GM19463 (cell line): Measurements from ENCODE around the gene SIRPB2.

Experiments used
- ATAC-seq: cut with Tn5 transposase; IDR thresholded peaks from one replicate; pipeline ENCODE4 v1.9.1; 2021; ENCODE audit warnings: mild to moderate bottlenecking, moderate library complexity; ENCODE audit not compliant: unreplicated experiment

The SIRPB2 gene

DNA sequence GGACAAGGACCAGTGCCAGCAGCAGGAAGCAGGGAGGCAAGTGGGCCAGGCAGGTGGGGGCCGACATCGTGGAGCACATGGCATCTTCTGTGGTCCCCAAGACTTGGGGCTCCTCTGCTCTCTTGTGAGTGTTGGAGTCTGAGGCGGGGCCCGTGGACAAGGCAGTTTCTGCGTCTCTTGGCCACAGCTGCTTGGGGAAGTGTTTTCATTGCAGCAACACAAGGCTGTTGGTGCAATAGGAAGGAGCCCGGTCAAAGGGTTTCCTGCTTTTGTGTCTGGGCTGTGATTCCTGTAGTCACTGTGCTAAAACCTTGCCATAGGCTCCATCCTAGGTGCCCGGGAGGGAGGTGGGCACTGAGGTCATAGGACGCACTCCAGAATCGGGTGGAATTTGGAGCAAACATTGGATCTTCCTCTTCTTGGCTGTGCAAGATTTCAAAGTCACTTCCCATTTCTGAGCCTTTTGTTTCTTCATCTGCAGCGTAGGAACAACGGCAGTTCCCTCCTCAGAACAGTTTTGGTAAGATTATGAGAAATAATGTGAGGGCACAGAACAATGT lies at the start of gene SIRPB2:
SIRPB2 (minus strand) TSS at position 140 of the 560 bp plus-strand sequence; CDS start at position 79, 61 bp downstream.
- no peak for ATAC-seq

- no peak for ATAC-seq
Measured at GRCh38 chr20:1539816-1540419, 48.7 kb upstream of the SIRPB2 start.

GRCh38 chr20:1538655-1539054 lies 47.4 kb upstream of the SIRPB2 start:
- ATAC-seq: no peak

GRCh38 chr20:1537731-1538058 lies 46.5 kb upstream of the SIRPB2 start:
- no peak for ATAC-seq

DNA sequence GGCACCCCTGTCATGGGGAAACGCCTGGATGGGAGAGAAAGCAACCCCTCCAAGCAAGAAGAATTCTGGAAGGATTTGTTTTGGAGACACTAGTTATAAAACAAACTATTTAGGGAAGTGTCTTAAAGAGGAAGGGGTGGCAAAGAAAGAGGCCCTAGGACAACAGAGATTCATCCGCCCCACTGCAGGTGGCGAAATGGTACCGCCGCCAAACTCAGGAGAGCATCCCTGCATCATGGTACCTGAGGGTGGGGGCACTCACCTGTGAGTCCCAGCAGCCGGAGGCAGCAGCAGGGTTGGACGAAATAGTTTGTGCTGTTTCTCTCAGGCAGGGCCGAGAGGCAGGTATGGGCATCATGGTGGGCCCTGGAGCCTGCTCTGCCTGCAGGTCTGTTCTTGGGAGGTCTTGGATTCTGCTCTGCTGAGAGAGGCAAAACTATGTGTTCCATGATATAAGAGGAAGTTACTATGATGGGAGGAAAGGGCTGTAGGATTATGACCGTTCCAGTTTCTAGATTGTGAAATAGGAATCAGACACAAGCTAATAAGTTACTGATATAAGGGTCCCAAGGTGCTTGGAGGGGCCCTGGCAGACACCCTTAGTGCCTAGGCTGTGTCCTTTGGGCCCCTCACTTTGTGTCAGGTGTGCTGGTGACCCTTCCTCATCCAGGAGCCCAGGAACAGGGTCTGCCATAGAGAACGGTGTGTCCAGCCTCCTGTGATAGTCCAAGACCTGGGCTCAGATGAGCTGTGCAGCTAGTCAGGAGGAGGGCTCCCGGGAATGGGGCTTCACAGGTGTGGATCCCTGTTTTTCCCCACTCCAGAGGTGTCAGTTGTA lies 45.9 kb upstream of the SIRPB2 start:
- no peak for ATAC-seq

- ATAC-seq: peak; percentile 92
Measured at GRCh38 chr20:1535420-1536175, 44.4 kb upstream of the SIRPB2 start.

DNA sequence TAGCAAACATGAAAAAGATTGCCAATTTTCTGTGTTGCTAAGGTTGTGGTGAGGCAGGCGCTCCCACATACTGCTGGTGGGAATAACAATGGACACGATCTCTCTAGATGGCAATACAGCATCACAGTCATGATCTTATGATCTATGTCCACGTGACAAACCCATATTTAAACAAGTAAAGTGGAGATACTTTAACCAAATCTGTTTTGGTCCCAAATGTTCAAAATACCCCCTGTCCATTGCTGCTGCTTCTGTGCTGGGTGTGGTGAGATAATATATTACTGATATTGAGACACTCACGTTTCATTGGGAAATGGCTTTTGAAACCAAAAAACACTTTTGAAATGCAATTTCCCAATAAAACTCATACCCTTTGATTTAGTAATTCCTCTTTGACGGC lies 43.3 kb upstream of the SIRPB2 start:
- no peak for ATAC-seq

DNA sequence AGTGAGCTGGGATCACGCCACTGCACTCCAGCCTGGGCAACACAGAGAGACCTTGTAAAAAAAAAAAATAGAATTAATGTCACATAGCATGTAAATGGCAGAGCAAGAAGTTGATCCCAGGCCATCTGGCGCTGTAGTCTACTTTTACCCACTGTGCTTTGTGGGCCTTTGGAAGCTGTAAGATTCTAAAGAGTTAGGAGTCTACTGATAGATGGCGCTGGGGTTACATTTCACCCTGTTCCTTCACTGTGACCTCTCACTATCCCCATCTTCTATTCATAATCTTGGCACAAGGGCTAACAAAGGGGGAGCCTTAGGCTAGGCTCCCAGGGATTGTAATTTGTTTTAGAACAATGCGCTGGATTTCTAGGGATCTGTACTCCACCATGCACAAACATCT lies 41.8 kb upstream of the SIRPB2 start:
- ATAC-seq: no peak

- no peak for ATAC-seq
Measured at GRCh38 chr20:1528811-1529210, 37.6 kb upstream of the SIRPB2 start.

DNA sequence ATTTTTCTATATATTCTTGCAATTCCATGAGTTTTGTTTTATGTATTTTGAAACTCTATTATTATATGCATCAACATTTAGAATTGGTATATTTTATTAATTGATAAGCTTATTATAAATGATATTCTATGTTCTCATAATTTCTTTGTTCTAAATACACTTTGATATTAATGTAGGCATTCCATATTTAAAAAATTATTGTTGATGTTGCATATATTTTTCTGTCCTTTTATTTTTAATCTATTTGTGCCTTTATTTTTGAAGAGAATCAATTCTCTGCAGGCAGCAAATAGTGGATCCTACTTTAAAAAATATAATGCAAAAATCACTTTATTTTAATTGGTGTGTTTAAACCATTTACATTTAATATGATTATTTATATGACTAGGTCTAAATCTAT lies 36.7 kb upstream of the SIRPB2 start:
- no peak for ATAC-seq

DNA sequence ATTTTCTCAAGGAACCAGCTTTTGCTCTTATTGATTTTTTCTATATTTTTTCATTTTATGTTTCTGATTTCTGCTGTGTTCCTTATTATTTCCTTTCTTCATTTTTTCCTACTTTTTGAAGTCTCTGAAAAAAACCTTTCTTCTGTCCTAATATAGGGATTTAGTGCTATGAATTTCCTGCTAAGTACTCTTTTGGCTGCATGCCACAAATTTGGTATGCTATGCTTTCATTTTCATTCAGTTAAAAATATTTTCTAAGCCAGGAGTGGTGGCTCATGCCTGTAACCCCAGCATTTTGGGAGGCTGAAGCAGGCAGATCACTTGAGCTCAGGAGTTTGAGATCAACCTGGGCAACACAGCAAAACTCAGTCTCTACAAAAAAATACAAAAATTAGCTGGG lies 35.7 kb upstream of the SIRPB2 start:
- ATAC-seq: no peak

DNA sequence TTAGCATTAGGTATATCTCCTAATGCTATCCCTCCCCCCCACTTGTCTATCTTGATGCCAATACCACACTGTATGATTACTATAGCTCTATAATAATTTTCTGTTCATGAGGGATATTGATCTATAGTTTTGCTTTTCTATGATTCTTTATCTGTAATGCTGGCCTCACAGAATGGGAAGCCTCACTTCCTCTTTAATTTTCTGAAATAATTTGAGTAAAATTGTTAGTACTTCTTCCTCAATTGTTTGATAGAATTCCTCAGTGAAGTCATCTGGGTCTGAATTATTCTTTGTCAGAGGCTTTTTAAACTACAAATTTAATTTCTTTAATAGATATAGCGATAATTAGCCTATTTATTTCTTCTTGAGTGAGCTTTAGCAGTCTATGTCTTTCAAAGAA lies 35.1 kb upstream of the SIRPB2 start:
- ATAC-seq: no peak

GRCh38 chr20:1524004-1524403 lies 32.8 kb upstream of the SIRPB2 start:
- no peak for ATAC-seq

GRCh38 chr20:1517010-1517409 lies 25.8 kb upstream of the SIRPB2 start:
- ATAC-seq: no peak

GRCh38 chr20:1513801-1514200 lies 22.6 kb upstream of the SIRPB2 start:
- ATAC-seq: no peak

DNA sequence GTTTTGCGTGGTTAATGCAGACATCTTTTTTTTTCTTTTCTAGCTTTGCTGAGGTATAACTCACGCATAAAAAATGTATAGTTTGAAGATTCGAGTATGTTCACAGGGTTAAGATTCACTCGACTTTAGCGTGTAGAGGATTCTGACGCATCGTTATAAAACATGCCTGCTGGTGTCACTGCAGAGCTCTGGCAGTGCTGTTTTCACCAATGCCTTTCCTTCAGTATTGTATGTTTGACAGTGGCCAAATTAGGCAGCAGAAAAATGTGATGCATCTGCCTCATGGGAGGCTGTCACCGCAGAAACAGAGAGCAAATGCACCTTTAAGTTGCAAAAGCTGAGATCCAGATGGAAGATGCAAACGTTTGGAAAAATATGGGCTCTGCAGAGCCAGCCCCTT lies 18.0 kb upstream of the SIRPB2 start:
- no peak for ATAC-seq

DNA sequence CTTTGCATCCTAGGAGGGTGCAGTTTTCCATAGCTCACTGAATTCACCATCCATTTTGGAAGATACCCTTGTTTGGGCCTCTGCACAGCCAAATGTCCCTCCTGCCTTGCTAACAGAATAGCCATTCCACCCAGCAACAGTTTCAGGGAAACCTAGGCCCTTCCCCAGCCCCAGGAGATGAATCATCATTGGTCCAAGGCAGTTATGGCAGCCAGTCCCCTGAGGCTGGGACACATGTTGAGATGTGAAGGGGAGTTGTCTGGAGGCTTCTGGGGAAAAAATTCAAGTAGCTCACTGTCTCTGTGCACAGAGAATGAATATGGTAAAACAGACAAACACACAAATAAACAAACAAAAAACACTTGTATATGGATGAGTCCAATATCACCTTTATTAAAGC lies 17.4 kb upstream of the SIRPB2 start:
- no peak for ATAC-seq

- ATAC-seq: no peak
Measured at GRCh38 chr20:1507276-1507675, 16.1 kb upstream of the SIRPB2 start.

DNA sequence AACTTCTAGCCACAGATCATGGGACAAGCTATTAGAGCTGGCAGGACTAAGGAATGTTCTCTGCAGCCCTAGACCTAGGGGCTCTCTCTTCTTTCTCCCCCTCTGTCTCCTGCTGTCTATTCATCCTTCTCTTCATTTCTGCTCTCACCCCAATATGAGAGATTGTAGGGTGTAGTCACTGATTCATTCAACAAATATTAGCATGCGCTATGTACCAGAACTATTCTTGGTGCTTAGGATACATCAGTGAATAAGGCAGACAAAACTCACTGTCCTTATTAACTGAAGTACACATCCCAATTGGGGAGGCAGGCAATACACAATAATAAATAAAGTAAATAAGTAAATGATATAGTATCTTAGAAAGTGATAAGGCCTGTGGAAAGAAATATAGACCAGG lies 14.7 kb upstream of the SIRPB2 start:
- ATAC-seq: no peak

DNA sequence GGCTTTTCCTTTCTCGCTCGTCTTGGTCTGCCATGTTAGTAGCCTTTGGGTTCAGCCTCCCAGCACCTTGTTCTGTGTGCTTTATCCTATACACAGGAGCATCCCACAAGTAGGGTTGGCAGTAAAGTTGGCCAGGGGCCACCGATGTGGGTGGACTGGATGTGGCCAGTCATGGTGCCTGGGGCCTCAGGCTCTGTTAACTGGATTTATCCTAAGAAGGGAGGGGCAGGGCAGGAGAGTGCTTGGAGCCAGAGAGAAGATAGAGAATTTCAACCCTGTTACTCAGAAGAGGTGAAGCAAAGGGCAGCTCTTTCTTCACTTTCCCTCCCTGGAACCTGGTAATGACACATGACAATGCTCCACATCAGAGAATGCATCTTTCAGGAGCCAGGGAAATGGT lies 14.1 kb upstream of the SIRPB2 start:
- no peak for ATAC-seq

DNA sequence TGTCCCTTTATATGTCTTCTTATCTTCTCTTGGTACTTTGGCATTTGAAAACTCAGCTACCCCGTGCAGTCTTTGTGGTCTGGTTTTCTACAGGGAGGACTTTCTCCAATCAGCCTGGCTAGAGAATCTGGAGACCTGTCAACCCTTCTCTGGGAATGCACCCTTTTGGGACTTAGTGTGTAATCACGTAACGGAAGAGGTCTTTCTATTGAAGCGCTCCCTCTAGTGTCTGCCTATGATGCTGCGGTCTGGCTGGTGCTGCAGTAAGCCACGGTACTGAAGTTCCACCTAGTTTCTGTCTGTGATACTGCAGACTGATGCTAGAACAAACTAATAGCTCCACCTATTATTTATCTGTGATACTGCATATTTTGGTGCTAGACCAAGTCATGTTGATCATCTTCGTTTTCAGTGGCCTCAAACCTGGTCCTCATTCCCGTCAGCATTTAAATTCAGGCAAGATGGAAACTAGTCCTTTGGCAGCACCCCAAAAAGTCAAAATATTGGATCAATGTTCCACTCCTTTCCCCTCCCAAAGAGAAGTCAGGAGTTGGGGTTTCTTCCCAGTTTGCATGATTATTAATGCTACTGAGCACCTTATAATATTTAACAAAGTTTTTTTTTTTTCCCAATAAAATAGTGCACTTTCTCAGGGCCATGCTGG lies 12.5 kb upstream of the SIRPB2 start:
- ATAC-seq: peak; percentile 80
